Panc1 (cell line): ENCODE data around the gene TFDP2. TPM values are rescaled to one million over a fixed set of nuclear protein-coding genes. Genes with fewer than 3 reads are reported as not detected.
"Not testable (repeated sequence)": the region's sequence is repeated elsewhere in the genome, so short reads cannot be mapped to it uniquely, and the experiment has no call there.

ENCODE experiments used
- ATAC-seq: fragments of 200-7000 bp; cut with Tn5 transposase; 2 replicates; pipeline ENCODE4 v1.9.1; 2020; ENCODE audit warnings: mild to moderate bottlenecking, moderate library complexity
- BruUV-seq: library from RNA; stranded (reverse); fragments of 400-500 nt; replicated peaks from 2 replicates; lab custom pipeline; 2021; lab: Mats Ljungman, UMichigan
- CTCF ChIA-PET: fragments of 300-600 bp; sonication (Branson Sonifier 250); formaldehyde crosslinking; loops from one replicate; lab custom pipeline; 2022; ENCODE audit warnings: antibody characterized with exemption; lab: Charles Lee
- POLR2A ChIA-PET: fragments of 300-600 bp; sonication (Branson Sonifier 250); formaldehyde crosslinking; loops from one replicate; lab custom pipeline; 2022; ENCODE audit warnings: antibody characterized with exemption; lab: Charles Lee
- DNase-seq: peaks from one replicate; pipeline ENCODE4 v3.0.0-alpha.2; 2010; ENCODE audit warnings: low read depth, low spot score
- H3K27ac ChIP-seq: 2 replicates; pipeline ENCODE4 v1.5.1; 2011; ENCODE audit warnings: mild to moderate bottlenecking, low read length, inconsistent platforms
- H3K27me3 ChIP-seq: fragments of 200-500 bp; sonication (Bioruptor generic); 2 replicates; pipeline ENCODE4 v1.6.0; 2014; ENCODE audit warnings: low read length, inconsistent platforms; ENCODE audit not compliant: control insufficient read depth, insufficient read depth
- H3K36me3 ChIP-seq: fragments of 200-500 bp; sonication (Bioruptor generic); 2 replicates; pipeline ENCODE4 v1.5.1; 2014; ENCODE audit warnings: inconsistent platforms, mild to moderate bottlenecking, low read length, moderate library complexity; ENCODE audit not compliant: control insufficient read depth, insufficient read depth
- H3K4me1 ChIP-seq: 2 replicates; pipeline ENCODE4 v1.5.1; 2011; ENCODE audit warnings: inconsistent platforms, mild to moderate bottlenecking, low read length, moderate library complexity; ENCODE audit not compliant: control insufficient read depth, insufficient read depth
- H3K4me3 ChIP-seq, 2 experiments: 2 replicates each; pipeline ENCODE4 v1.5.1; 2011 to 2012; ENCODE audit warnings: low read depth in 2 of 2, low read length in 2 of 2, mild to moderate bottlenecking in 2 of 2, inconsistent platforms in 1 of 2, moderate library complexity in 1 of 2
- H3K9me3 ChIP-seq: fragments of 200-500 bp; sonication (Bioruptor generic); 2 replicates; pipeline ENCODE4 v1.5.1; 2014; ENCODE audit warnings: low read depth, mild to moderate bottlenecking, inconsistent platforms, low read length, moderate library complexity; ENCODE audit not compliant: control insufficient read depth, insufficient read depth
- CTCF ChIP-seq: fragments of 450-650 bp; IDR thresholded peaks from 2 replicates; pipeline ENCODE4 v1.5.1; 2017; ENCODE audit warnings: mild to moderate bottlenecking
- POLR2AphosphoS5 ChIP-seq: IDR thresholded peaks from 2 replicates; pipeline ENCODE4 v1.6.1; 2012; ENCODE audit warnings: mild to moderate bottlenecking, low read depth, low read length, moderate library complexity
- REST ChIP-seq, 2 experiments: IDR thresholded peaks; 2 replicates each; pipeline ENCODE4 v1.6.1; 2011 to 2012; ENCODE audit warnings: low read depth in 2 of 2, control low read depth in 1 of 2, low read length in 1 of 2, mild to moderate bottlenecking in 1 of 2, moderate library complexity in 1 of 2; ENCODE audit not compliant: insufficient read depth in 1 of 2
- SIN3A ChIP-seq: IDR thresholded peaks from 2 replicates; pipeline ENCODE4 v1.6.1; 2012; ENCODE audit warnings: low read depth, mild to moderate bottlenecking, low read length, moderate library complexity, borderline replicate concordance; ENCODE audit not compliant: insufficient read depth
- TCF7L2 ChIP-seq: IDR thresholded peaks from 2 replicates; pipeline ENCODE4 v1.6.1; 2011; ENCODE audit warnings: mild to moderate bottlenecking, low read depth, low read length, inconsistent platforms
- in situ Hi-C: cut with HindIII; loops from 2 replicates; pipeline ENCODE4 v1.10.0; 2016; ENCODE audit warnings: low sequenced_read_pairs, low pct_unique_long_range_greater_than_20kb
- intact Hi-C: fragments of 100-400 bp; cut with micrococcal nuclease; formaldehyde crosslinking; loops from one replicate; pipeline ENCODE4 v1.10.0; 2022; ENCODE audit not compliant: unreplicated experiment
- total RNA-seq: library from RNA; stranded (reverse); gene quantifications from one replicate; pipeline ENCODE4 v1.2.1, GENCODE V29; 2021; ENCODE audit not compliant: unreplicated experiment

TFDP2 gene
- total RNA-seq, 1 experiment from 2014 or later = 66.3 TPM

DNA sequence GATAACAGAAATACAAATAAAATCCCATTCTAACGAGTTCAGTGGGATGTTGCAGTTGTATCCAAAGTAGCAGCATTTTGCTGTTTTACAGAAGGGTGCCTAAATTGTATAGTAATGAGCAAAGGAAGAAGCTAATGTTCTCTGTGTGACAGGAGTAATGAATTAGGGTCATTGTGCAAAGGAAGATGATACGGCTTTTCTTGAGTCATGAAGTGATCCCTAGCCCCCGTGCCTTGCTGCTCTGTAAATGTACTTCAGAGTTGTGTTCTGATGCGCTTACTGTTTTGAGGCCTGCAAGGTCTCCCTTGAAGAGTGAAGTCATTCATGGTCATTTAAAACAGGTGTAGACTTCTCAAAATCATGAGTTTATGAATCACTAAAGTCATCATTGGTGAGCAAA, 235.0 kb downstream of the TFDP2 start:
- ATAC-seq (no peak), DNase-seq (no peak)
- CTCF ChIA-PET = no interaction called here
- intact Hi-C loops (loop anchor here (10.0 kb wide), 1 partner anchor 180 kb away; the partner anchor contains the start of gene RNF7), in situ Hi-C loops (no loop called here)
- POLR2A ChIA-PET = no interaction called here
- Histone ChIP-seq H3K4me3 (no peak overlapping the region), H3K27me3 (no peaks in the 10 kb centered on the region), H3K9me3 (no peaks in the 10 kb centered on the region), H3K27ac (no peak overlapping the region), H3K4me1 (no peaks in the 10 kb centered on the region), H3K36me3 (peaks cover 21% of the 10 kb centered on the region)
- BruUV-seq = no TSS peak
- no peak for TF ChIP-seq REST (IDR thresholded peaks at IDR 0.05; ENCODE audit: insufficient read depth in 1 of 2, low read depth in 2 of 2, low read length in 1 of 2)

- ATAC-seq (peak; percentile 92), DNase-seq (no peak)
- POLR2A ChIA-PET = interaction anchor here (0.6 kb wide), 2 partner anchors 14 to 270 kb away, joined by 10 to 14 read pairs; no protein-coding TSS in a partner anchor
- H3K4me3 ChIP-seq = no peak overlapping the region
- BruUV-seq = no TSS peak
- H3K36me3 ChIP-seq = peaks cover 21% of the 10 kb centered on the region
- intact Hi-C loops (loop anchor here (10.0 kb wide), 1 partner anchor 178 kb away; the partner anchor contains the start of gene RNF7), in situ Hi-C loops (no loop called here)
- TF ChIP-seq SIN3A (no peak), CTCF (peak; percentile 85), POLR2AphosphoS5 (no peak), TCF7L2 (no peak), REST (IDR thresholded peaks at IDR 0.05; ENCODE audit: insufficient read depth in 1 of 2, low read depth in 2 of 2, low read length in 1 of 2) (no peak)
- no peaks in the 10 kb centered on the region for H3K9me3 ChIP-seq
- H3K4me1 ChIP-seq = no peaks in the 10 kb centered on the region
- CTCF ChIA-PET = interaction anchor here (0.6 to 0.9 kb wide), 8 partner anchors 33 to 1798 kb away, joined by 3 to 7 read pairs (median 4); partner anchors contain the start of gene RNF7
- H3K27me3 ChIP-seq = no peaks in the 10 kb centered on the region
- no peak overlapping the region for H3K27ac ChIP-seq
Observed at GRCh38 chr3:141913150-141913811, 236.1 kb downstream of the TFDP2 start.

- ATAC-seq, H3K27me3 ChIP-seq, DNase-seq, in situ Hi-C loops, H3K4me1 ChIP-seq, H3K27ac ChIP-seq, POLR2A ChIA-PET, H3K4me3 ChIP-seq, H3K9me3 ChIP-seq, BruUV-seq, CTCF ChIA-PET: not testable (repeated sequence)
- intact Hi-C loops = loop anchor here (10.0 kb wide), 1 partner anchor 175 kb away; the partner anchor contains the start of gene RNF7
- H3K36me3 ChIP-seq = peaks cover 14% of the 10 kb centered on the region
Observed at GRCh38 chr3:141909986-141910385, 239.4 kb downstream of the TFDP2 start.
